ENCODE data around the gene RTL9.

DNA sequence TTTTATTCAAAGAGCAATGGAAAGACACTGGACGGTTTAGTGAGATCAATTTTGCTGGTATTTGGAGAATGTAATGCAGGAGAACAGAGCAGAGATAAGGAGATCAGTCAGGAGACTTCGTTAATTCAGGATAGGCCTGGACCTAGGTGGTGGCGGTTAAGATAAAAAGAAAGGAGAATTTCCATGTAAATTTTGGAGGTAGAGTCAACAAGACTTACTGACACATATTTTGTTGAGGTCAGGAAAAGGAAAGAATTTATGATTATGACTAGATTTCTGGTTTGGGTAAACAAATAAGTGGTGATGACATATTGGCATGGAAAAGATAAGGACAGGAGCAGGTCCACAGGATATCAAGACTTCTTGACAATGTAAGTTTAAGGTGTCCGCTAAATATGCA is 31.9 kb upstream of the RTL9 start:
- TF ChIP-seq, protein P1, sequence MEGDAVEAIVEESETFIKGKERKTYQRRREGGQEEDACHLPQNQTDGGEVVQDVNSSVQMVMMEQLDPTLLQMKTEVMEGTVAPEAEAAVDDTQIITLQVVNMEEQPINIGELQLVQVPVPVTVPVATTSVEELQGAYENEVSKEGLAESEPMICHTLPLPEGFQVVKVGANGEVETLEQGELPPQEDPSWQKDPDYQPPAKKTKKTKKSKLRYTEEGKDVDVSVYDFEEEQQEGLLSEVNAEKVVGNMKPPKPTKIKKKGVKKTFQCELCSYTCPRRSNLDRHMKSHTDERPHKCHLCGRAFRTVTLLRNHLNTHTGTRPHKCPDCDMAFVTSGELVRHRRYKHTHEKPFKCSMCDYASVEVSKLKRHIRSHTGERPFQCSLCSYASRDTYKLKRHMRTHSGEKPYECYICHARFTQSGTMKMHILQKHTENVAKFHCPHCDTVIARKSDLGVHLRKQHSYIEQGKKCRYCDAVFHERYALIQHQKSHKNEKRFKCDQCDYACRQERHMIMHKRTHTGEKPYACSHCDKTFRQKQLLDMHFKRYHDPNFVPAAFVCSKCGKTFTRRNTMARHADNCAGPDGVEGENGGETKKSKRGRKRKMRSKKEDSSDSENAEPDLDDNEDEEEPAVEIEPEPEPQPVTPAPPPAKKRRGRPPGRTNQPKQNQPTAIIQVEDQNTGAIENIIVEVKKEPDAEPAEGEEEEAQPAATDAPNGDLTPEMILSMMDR (IDR thresholded peaks at IDR 0.05): no peak
- TF ChIP-seq POLR2A (IDR thresholded peaks at IDR 0.05): no peak

All from Peyer's patch (tissue), 4 donors.